Activated T-cell treated with anti-CD3 and anti-CD28 coated beads for 4 hours (primary cell): ENCODE data around the gene MEGF8.

Experiments
- DNase-seq: peaks from one replicate; pipeline ENCODE4 v3.0.0-alpha.2; 2020

Gene MEGF8

GRCh38 chr19:42392165-42392564, 66.7 kb downstream of the MEGF8 start:
- no peak for DNase-seq

- DNase-seq = no peak
Measured at GRCh38 chr19:42394751-42395150, 69.3 kb downstream of the MEGF8 start.

- peak; percentile 82 for DNase-seq
Measured at GRCh38 chr19:42396381-42397262, 71.2 kb downstream of the MEGF8 start.

GRCh38 chr19:42397263-42398166, 72.1 kb downstream of the MEGF8 start:
- no peak for DNase-seq

- DNase-seq = no peak
Measured at GRCh38 chr19:42400404-42400803, 75.0 kb downstream of the MEGF8 start.

- peak; percentile 72 for DNase-seq
Measured at GRCh38 chr19:42401365-42402303, 76.2 kb downstream of the MEGF8 start.

- DNase-seq = no peak
Measured at GRCh38 chr19:42402376-42403116, 77.1 kb downstream of the MEGF8 start.

- DNase-seq = no peak
Measured at GRCh38 chr19:42403586-42403985, 78.2 kb downstream of the MEGF8 start.

- DNase-seq = no peak
Measured at GRCh38 chr19:42406111-42406510, 80.7 kb downstream of the MEGF8 start.

GRCh38 chr19:42407085-42407815, 81.8 kb downstream of the MEGF8 start:
- DNase-seq = no peak

- DNase-seq = no peak
Measured at GRCh38 chr19:42407816-42408175, 82.4 kb downstream of the MEGF8 start.

GRCh38 chr19:42409477-42409876, 84.0 kb downstream of the MEGF8 start:
- no peak for DNase-seq

GRCh38 chr19:42410371-42410770, 84.9 kb downstream of the MEGF8 start:
- no peak for DNase-seq

GRCh38 chr19:42411581-42412178, 86.2 kb downstream of the MEGF8 start:
- DNase-seq = no peak

- DNase-seq = no peak
Measured at GRCh38 chr19:42412227-42412626, 86.8 kb downstream of the MEGF8 start.

- no peak for DNase-seq
Measured at GRCh38 chr19:42412661-42413076, 87.2 kb downstream of the MEGF8 start.

GRCh38 chr19:42419309-42419708, 93.9 kb downstream of the MEGF8 start:
- DNase-seq = no peak

GRCh38 chr19:42420055-42420544, 94.7 kb downstream of the MEGF8 start:
- peak; percentile 68 for DNase-seq

GRCh38 chr19:42421101-42421500, 95.7 kb downstream of the MEGF8 start:
- DNase-seq = no peak

GRCh38 chr19:42421591-42422031, 96.2 kb downstream of the MEGF8 start:
- no peak for DNase-seq
